ENCODE results near the gene ANKS6. TPM values are rescaled to one million over a fixed set of nuclear protein-coding genes. Genes with fewer than 3 reads are reported as not detected.

ANKS6 gene
- total and polyA plus RNA-seq, 2 experiments from 2014 or later = 36.9 to 59.0 TPM

DNA sequence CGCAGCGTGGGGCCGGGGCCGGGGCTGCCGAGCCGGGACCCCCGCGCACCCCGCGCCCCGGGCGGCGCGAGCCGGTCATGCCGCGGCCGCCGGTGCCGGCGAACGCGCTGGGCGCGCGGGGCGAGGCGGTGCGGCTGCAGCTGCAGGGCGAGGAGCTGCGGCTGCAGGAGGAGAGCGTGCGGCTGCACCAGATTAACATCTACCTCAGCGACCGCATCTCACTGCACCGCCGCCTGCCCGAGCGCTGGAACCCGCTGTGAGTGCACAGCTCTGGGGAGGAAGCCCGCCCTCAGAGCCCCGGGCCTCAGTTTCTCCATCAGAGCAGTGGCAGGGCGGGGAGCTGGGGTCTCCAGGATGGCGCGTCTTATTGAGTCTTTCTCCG is 11.4 kb upstream of the ANKS6 start:
- Histone ChIP-seq H3K4me1 (ENCODE audit: insufficient read depth) (peaks cover 29% of the 10 kb centered on the region), H3K36me3 (ENCODE audit: insufficient read depth) (no peaks in the 10 kb centered on the region), H3K4me2 (peak overlapping the region; percentile 91), H4K20me1 (replicated peaks; ENCODE audit: insufficient read depth) (no peaks in the 10 kb centered on the region), H2AFZ (peak overlapping the region; percentile 61), H3K27me3 (ENCODE audit: insufficient read depth) (peaks cover 27% of the 10 kb centered on the region), H3K79me2 (replicated peaks; ENCODE audit: insufficient read depth) (no peaks in the 10 kb centered on the region), H3K27ac (ENCODE audit: low read depth) (no peak overlapping the region), H3K4me3 (peak overlapping the region; percentile 74), H3K9me2 (ENCODE audit: insufficient read depth) (no peaks in the 10 kb centered on the region), H3F3A (replicated peaks; ENCODE audit: low read depth) (0 out of 2 replicates have a peak, but pooled peaks cover 6% of the 10 kb centered on the region)
- TF ChIP-seq ZNF331 (CRISPR knock-in tag; IDR thresholded peaks at IDR 0.05; ENCODE audit: low read depth) (no peak), JUNB (IDR thresholded peaks at IDR 0.05; ENCODE audit: unreplicated experiment) (no peak), ZNF114 (CRISPR knock-in tag; IDR thresholded peaks at IDR 0.05) (no peak), STAT1 (IDR thresholded peaks at IDR 0.05; ENCODE audit: unreplicated experiment) (no peak), EZH2phosphoT487 (IDR thresholded peaks at IDR 0.05; ENCODE audit: unreplicated experiment) (no peak), CREB1 (CRISPR knock-in tag; IDR thresholded peaks at IDR 0.05; ENCODE audit: low read depth) (no peak), NANOG (IDR thresholded peaks at IDR 0.05; ENCODE audit: borderline replicate concordance) (no peak), POLR2AphosphoS5 (IDR thresholded peaks at IDR 0.05; ENCODE audit: low read depth) (no peak), EZH2 (IDR thresholded peaks at IDR 0.05; ENCODE audit: low read depth, unreplicated experiment) (no peak)
- TF ChIP-seq, protein P1, sequence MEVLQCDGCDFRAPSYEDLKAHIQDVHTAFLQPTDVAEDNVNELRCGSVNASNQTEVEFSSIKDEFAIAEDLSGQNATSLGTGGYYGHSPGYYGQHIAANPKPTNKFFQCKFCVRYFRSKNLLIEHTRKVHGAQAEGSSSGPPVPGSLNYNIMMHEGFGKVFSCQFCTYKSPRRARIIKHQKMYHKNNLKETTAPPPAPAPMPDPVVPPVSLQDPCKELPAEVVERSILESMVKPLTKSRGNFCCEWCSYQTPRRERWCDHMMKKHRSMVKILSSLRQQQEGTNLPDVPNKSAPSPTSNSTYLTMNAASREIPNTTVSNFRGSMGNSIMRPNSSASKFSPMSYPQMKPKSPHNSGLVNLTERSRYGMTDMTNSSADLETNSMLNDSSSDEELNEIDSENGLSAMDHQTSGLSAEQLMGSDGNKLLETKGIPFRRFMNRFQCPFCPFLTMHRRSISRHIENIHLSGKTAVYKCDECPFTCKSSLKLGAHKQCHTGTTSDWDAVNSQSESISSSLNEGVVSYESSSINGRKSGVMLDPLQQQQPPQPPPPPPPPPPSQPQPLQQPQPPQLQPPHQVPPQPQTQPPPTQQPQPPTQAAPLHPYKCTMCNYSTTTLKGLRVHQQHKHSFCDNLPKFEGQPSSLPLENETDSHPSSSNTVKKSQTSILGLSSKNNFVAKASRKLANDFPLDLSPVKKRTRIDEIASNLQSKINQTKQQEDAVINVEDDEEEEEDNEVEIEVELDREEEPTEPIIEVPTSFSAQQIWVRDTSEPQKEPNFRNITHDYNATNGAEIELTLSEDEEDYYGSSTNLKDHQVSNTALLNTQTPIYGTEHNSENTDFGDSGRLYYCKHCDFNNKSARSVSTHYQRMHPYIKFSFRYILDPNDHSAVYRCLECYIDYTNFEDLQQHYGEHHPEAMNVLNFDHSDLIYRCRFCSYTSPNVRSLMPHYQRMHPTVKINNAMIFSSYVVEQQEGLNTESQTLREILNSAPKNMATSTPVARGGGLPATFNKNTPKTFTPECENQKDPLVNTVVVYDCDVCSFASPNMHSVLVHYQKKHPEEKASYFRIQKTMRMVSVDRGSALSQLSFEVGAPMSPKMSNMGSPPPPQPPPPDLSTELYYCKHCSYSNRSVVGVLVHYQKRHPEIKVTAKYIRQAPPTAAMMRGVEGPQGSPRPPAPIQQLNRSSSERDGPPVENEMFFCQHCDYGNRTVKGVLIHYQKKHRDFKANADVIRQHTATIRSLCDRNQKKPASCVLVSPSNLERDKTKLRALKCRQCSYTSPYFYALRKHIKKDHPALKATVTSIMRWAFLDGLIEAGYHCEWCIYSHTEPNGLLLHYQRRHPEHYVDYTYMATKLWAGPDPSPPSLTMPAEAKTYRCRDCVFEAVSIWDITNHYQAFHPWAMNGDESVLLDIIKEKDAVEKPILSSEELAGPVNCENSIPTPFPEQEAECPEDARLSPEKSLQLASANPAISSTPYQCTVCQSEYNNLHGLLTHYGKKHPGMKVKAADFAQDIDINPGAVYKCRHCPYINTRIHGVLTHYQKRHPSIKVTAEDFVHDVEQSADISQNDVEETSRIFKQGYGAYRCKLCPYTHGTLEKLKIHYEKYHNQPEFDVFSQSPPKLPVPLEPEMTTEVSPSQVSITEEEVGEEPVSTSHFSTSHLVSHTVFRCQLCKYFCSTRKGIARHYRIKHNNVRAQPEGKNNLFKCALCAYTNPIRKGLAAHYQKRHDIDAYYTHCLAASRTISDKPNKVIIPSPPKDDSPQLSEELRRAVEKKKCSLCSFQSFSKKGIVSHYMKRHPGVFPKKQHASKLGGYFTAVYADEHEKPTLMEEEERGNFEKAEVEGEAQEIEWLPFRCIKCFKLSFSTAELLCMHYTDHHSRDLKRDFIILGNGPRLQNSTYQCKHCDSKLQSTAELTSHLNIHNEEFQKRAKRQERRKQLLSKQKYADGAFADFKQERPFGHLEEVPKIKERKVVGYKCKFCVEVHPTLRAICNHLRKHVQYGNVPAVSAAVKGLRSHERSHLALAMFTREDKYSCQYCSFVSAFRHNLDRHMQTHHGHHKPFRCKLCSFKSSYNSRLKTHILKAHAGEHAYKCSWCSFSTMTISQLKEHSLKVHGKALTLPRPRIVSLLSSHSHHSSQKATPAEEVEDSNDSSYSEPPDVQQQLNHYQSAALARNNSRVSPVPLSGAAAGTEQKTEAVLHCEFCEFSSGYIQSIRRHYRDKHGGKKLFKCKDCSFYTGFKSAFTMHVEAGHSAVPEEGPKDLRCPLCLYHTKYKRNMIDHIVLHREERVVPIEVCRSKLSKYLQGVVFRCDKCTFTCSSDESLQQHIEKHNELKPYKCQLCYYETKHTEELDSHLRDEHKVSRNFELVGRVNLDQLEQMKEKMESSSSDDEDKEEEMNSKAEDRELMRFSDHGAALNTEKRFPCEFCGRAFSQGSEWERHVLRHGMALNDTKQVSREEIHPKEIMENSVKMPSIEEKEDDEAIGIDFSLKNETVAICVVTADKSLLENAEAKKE (CRISPR knock-in tag; IDR thresholded peaks at IDR 0.05) = no peak
- TF ChIP-seq, protein P2, sequence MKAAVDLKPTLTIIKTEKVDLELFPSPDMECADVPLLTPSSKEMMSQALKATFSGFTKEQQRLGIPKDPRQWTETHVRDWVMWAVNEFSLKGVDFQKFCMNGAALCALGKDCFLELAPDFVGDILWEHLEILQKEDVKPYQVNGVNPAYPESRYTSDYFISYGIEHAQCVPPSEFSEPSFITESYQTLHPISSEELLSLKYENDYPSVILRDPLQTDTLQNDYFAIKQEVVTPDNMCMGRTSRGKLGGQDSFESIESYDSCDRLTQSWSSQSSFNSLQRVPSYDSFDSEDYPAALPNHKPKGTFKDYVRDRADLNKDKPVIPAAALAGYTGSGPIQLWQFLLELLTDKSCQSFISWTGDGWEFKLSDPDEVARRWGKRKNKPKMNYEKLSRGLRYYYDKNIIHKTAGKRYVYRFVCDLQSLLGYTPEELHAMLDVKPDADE (IDR thresholded peaks at IDR 0.05) = no peak
- TF ChIP-seq, protein P3, sequence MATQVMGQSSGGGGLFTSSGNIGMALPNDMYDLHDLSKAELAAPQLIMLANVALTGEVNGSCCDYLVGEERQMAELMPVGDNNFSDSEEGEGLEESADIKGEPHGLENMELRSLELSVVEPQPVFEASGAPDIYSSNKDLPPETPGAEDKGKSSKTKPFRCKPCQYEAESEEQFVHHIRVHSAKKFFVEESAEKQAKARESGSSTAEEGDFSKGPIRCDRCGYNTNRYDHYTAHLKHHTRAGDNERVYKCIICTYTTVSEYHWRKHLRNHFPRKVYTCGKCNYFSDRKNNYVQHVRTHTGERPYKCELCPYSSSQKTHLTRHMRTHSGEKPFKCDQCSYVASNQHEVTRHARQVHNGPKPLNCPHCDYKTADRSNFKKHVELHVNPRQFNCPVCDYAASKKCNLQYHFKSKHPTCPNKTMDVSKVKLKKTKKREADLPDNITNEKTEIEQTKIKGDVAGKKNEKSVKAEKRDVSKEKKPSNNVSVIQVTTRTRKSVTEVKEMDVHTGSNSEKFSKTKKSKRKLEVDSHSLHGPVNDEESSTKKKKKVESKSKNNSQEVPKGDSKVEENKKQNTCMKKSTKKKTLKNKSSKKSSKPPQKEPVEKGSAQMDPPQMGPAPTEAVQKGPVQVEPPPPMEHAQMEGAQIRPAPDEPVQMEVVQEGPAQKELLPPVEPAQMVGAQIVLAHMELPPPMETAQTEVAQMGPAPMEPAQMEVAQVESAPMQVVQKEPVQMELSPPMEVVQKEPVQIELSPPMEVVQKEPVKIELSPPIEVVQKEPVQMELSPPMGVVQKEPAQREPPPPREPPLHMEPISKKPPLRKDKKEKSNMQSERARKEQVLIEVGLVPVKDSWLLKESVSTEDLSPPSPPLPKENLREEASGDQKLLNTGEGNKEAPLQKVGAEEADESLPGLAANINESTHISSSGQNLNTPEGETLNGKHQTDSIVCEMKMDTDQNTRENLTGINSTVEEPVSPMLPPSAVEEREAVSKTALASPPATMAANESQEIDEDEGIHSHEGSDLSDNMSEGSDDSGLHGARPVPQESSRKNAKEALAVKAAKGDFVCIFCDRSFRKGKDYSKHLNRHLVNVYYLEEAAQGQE (IDR thresholded peaks at IDR 0.05; ENCODE audit: unreplicated experiment) = no peak
- TF ChIP-seq, protein P4, sequence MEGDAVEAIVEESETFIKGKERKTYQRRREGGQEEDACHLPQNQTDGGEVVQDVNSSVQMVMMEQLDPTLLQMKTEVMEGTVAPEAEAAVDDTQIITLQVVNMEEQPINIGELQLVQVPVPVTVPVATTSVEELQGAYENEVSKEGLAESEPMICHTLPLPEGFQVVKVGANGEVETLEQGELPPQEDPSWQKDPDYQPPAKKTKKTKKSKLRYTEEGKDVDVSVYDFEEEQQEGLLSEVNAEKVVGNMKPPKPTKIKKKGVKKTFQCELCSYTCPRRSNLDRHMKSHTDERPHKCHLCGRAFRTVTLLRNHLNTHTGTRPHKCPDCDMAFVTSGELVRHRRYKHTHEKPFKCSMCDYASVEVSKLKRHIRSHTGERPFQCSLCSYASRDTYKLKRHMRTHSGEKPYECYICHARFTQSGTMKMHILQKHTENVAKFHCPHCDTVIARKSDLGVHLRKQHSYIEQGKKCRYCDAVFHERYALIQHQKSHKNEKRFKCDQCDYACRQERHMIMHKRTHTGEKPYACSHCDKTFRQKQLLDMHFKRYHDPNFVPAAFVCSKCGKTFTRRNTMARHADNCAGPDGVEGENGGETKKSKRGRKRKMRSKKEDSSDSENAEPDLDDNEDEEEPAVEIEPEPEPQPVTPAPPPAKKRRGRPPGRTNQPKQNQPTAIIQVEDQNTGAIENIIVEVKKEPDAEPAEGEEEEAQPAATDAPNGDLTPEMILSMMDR (conservative IDR thresholded peaks at IDR 0.05; ENCODE audit: low read depth in 2 of 2) = no peak
- Mint-ChIP-seq H3K36me3 (ENCODE audit: low read depth) (no peaks in the 10 kb centered on the region), H3K27me3 (ENCODE audit: insufficient read depth, low read depth, poor library complexity) (peaks cover 17% of the 10 kb centered on the region), H3K9me3 (no peaks in the 10 kb centered on the region), H3K27ac (no peak overlapping the region), H3K4me1 (peaks cover 31% of the 10 kb centered on the region), H3K4me3 (peak overlapping the region; percentile 79)
- peak; percentile 29 for ATAC-seq
- peak; percentile 55 for DNase-seq (ENCODE audit: low spot score)
